GM18508 (cell line): ENCODE data around the gene GRIA3.

Experiments
- ATAC-seq: cut with Tn5 transposase; IDR thresholded peaks from one replicate; pipeline ENCODE4 v1.9.1; 2021; ENCODE audit warnings: moderate number of reproducible peaks; ENCODE audit not compliant: insufficient read depth, unreplicated experiment

GRIA3 gene

DNA sequence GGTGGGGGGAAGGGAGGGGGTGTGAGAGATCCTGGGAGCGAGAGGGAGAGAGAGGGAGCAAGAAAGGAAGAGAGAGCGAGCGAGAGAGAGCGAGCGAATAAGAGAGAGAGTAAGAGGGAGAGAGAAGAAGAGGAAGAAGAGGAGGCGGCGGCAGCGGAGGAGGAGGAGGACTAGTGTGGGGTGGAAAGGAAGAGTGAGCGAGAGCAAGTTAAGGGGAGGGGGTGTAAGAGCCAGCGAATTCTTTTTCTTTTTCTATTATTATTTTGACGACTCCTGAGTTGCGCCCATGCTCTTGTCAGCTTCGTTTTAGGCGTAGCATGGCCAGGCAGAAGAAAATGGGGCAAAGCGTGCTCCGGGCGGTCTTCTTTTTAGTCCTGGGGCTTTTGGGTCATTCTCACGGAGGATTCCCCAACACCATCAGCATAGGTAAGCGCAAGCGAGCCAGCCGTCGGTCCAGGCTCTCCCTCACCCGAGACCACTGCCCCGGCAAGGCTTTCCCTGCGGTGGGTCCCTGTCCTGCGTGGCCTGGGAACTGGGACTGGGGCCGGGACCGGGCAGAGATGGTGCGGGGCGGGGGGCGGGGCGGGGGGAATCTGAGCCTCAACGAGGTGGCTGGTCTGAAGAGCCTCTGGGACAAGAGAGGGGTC, at the start of gene GRIA3:
Gene GRIA3, plus strand, starts transcription at position 60 of the 647 bp plus-strand sequence. Its CDS starts 258 bp downstream, at position 318.
- ATAC-seq = no peak

GRCh38 chrX:123138473-123138872, 45.6 kb upstream of the GRIA3 start:
- ATAC-seq = no peak

DNA sequence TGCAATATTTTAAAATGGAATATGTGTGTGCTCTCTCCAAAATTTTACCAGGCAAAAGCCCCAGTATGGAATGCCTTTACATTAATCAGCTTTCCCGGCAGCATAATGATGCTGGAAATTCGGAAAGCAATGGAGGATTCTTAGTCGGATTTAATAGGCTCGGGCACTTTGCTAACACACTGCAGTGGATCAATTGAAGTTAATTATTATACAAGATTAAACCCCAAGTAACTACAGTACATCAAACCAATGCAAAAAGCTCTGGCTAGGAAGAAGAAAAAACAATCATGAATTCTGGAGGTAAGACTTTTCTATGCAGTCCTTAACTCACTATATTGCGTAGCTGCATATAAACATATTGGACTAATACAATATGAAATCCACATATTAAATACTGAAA, 43.6 kb upstream of the GRIA3 start:
- ATAC-seq = no peak

- ATAC-seq = no peak
Observed at GRCh38 chrX:123140904-123141303, 43.2 kb upstream of the GRIA3 start.

DNA sequence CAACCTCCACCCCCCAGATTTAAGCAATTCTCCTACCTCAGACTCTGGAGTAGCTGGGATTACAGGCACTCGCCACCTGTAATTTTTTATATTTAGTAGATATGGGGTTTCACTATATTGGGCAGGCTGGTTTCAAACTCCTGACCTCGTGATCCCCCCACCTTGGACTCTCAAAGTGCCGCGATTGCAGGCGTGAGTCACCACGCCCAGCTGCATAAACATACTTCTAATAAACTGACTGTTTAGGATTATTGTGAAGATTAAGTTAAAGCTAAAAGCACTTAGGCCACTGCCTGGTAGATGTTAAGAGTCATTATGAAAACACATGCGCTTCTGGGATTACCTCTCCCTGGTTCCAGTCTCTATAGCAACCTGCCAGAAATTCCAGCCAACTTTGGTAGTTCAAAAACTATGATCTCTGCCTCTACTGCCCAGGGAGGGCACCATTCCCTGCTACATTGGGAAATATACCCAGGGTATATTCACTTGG, 30.2 kb upstream of the GRIA3 start:
- no peak for ATAC-seq

DNA sequence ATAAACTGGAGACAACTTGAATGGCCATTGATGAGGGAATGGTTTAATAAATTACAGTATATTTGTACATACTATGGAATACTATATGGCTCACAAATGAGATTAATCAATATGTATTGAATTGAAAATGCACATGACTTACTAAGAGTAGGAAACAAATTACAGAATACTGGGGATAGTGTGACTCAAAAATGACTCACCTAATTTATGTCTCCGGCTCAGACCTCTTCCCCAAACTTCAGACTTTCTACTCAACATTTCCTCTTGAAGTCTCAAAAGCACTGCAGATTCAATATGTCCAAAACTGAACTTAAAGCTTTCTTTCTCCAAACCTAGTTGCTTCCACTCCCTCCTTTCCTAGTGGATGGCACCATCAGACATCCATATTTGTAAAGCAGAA, 28.8 kb upstream of the GRIA3 start:
- ATAC-seq = no peak

- no peak for ATAC-seq
Observed at GRCh38 chrX:123157586-123157985, 26.5 kb upstream of the GRIA3 start.

DNA sequence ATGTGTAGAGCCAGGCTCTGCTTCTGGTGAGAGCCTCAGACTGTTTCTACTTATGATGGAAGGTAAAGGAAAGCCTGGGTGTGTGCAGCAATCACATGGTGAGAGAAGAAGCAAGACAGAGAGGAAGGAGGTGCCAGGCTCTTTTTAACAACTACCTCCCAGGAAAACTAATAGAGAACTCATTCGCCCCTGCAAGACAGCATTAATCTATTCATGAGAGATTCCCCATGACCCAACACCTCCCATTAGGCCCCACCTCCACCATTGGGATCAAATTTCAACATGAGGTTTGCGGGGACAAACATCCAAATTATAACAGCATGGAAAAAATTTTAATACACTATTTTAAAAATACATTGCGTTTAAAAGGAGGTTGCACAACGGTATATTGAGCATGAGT, 24.7 kb upstream of the GRIA3 start:
- no peak for ATAC-seq

DNA sequence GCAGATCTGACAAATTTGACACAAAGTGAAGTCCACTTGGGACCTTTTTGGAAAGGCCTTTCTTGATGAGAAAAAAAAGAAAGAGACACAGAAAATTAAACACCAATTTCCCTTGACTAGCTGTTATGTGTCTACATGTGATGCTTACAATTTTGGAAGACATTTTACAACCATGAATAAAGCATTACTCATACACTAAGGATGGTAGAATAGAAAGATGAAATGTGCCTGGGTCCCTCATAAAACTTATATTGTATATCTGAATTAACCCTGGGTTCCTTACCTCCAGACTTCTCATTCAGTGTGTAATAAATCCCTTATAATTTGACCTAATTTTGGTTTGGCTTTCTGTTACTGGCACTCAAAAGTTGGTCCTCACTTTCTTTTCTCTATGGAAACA, 16.5 kb upstream of the GRIA3 start:
- ATAC-seq = no peak

DNA sequence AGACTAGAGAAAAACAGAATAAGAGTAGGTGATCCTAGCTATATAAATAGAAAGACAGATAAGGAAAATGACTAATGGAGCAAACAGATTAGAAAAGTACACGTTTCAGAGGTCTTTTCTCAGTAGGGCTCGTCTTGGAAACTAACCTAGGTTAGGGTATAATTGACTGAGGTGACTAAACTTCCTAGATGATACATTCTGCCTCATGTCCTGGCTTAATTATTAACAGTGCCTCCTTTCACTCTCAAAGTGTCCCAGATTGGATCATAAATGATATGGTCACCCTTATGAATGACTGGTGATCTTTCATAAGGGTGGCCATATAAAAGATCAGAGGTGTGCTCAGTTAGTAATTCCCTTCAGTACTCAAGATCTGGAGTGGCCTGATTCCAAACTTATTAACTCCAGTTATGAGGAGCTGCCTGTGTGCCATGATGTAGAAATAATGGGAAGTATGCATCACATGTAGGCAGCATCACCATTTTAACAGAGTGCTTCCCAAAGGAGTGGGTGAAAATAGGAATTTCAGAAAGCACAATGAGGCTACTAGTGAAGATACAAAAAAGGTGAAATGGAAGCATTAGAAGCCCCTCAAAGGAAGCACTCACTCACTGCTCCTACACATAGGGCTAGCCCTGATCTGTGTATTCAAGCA, 14.7 kb upstream of the GRIA3 start:
- ATAC-seq = no peak

GRCh38 chrX:123170546-123170945, 13.5 kb upstream of the GRIA3 start:
- ATAC-seq = no peak

DNA sequence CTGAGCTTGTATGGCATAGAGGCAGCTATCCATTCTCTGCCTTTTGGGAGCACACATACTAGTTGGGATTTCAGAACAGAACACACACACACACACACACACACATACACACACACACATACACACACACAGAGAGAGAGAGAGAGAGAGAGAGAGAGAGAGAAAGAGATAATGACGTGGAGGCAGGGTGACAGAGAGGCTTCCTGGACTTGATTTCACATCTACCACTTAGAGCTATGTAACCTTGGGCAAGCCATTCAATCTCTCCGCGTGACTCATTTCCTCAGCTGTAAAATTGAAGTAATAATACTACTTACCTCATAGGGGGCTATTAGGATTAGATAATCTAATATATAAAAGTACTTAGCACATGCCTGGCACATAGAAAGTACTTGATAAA, 12.3 kb upstream of the GRIA3 start:
- ATAC-seq = no peak

- no peak for ATAC-seq
Observed at GRCh38 chrX:123172869-123173268, 11.2 kb upstream of the GRIA3 start.

DNA sequence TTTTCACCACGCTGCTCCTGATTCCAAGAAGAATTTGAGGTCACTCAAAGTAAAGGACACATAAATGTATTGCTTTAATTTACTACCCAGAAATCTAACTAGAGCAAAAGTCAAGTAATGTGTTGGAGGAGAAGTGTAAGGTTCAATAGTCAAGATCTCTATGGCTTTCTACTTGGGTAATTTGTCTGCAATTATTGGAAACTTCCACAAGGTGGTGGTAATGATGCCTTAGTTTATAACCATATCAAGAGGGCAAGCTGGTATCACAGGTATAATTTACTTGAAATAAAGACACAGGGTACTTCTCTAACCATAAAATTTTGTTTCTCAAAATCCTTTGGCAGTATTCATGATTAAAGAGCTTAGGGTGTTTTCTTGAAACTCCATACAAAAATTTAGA, 10.2 kb upstream of the GRIA3 start:
- no peak for ATAC-seq

- ATAC-seq = no peak
Observed at GRCh38 chrX:123175366-123176122, 8.5 kb upstream of the GRIA3 start.

DNA sequence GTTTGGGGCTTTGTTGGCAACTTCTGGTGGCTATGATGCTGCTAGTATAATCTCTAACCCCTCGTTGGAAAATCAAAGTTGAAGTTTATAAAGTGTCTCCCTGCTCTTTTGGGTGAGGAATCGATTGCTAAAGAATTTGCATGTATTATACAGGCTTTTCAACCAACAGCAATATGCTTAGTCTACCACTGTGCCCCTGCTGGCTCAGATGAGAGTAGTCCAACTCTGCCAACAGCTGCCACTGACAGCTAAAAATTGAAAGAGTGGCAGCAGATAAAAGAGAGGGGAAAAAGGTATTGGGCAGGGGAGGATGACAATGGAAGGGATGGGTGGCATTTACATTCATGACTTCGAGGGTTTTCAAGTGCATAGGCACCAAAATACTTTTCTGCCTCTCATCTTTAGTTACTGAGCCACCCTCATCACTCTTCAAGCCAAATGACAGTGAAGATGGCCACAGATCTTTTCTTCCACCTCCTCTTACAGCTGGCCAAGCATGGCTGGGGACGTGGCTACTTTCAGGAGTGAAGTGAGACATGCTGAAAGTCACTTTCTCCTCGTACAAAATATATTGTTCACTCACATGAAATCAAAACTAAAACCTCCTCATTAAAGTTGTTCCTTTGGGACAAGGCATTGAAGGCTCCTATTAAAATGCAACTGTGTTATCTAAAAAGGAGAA, 2.7 kb upstream of the GRIA3 start:
- no peak for ATAC-seq

DNA sequence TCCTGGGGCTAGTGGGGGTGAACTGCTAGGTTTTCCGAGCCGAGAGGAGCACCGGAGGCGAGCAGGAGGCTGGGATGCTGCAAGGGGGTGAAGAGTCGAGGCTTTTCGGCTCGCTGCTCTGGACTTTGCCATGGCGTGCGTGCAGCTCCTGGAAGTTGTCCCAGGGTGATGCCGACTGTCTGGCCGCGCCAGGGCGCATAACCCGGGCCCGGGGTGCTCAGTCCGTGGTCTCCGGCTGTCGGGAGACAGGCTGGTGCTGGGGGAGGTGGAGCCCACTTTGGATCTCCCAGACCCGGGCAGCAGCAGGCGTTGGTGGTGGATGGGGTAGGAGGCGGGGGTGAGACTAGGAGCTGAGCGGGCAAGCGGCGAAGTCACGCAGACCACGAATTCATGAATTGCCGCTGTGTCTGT, 793 bp downstream of the GRIA3 start:
- no peak for ATAC-seq

DNA sequence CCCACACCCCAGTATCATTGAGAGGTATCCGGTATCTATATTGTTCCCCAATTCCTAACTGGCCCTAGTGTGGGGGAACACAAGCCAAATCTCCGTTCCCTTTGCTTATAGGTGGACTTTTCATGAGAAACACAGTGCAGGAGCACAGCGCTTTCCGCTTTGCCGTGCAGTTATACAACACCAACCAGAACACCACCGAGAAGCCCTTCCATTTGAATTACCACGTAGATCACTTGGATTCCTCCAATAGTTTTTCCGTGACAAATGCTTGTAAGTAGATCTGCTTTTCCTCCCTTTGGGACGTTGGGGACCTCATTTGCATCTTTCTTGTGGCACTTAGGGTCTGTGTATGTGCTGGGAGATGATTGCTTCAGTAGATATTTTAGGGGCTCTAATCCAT, 1.6 kb downstream of the GRIA3 start:
- ATAC-seq = no peak

- ATAC-seq = no peak
Observed at GRCh38 chrX:123186801-123187200, 2.7 kb downstream of the GRIA3 start.

GRCh38 chrX:123188081-123188480, 4.0 kb downstream of the GRIA3 start:
- no peak for ATAC-seq

GRCh38 chrX:123189338-123189737, 5.3 kb downstream of the GRIA3 start:
- no peak for ATAC-seq
